Esophagus muscularis mucosa (tissue), 4 donors: Measurements from ENCODE around the gene SS18L1. TPM values are rescaled to one million over a fixed set of nuclear protein-coding genes. Genes with fewer than 3 reads are reported as not detected.

Experiments used
- DNase-seq: peaks from one replicate; pipeline ENCODE4 v3.0.0-alpha.2; 2017; ENCODE audit errors: extremely low spot score
- H3K27ac ChIP-seq, 4 donors: fragments of 200-600 bp; sonication (generic); replicated peaks in 1 of 4; 1 replicate in 3 of 4; 2 replicates in 1 of 4; pipeline ENCODE4 v1.5.1; 2016 to 2019; ENCODE audit warnings: mild to moderate bottlenecking in 1 of 4
- H3K27me3 ChIP-seq, 4 donors: fragments of 200-600 bp; sonication (generic); one replicate each; pipeline versions ENCODE4 v1.5.1 to v1.6.0; 2016 to 2019
- H3K36me3 ChIP-seq, 4 donors: fragments of 200-600 bp; sonication (generic); one replicate each; pipeline ENCODE4 v1.5.1; 2016 to 2019
- H3K4me1 ChIP-seq, 4 donors: fragments of 200-600 bp; sonication (generic); one replicate each; pipeline ENCODE4 v1.5.1; 2016 to 2019
- H3K4me3 ChIP-seq, 4 donors: fragments of 200-600 bp; sonication (generic); 1 replicate in 2 of 4; 2 replicates in 2 of 4; pipeline ENCODE4 v1.5.1; 2016 to 2019; ENCODE audit warnings: mild to moderate bottlenecking in 4 of 4, moderate library complexity in 1 of 4
- H3K9me3 ChIP-seq, 4 donors: fragments of 200-600 bp; sonication (generic); 1 replicate in 3 of 4; 2 replicates in 1 of 4; pipeline ENCODE4 v1.5.1; 2016 to 2019
- CTCF ChIP-seq, 3 experiments: fragments of 200-600 bp in 2 of 3; fragments of 450-650 bp in 1 of 3; sonication (generic) in 2 of 3; IDR thresholded peaks; one replicate each; pipeline ENCODE4 v1.5.1; 2017 to 2019; ENCODE audit warnings: antibody characterized with exemption in 3 of 3, mild to moderate bottlenecking in 2 of 3, moderate library complexity in 1 of 3
- EP300 ChIP-seq: sonication (generic); formaldehyde crosslinking; IDR thresholded peaks from one replicate; pipeline ENCODE4 v1.6.1; 2017; ENCODE audit warnings: antibody characterized with exemption
- POLR2A ChIP-seq: fragments of 450-650 bp; IDR thresholded peaks from one replicate; pipeline ENCODE4 v1.6.1; 2017; ENCODE audit warnings: antibody characterized with exemption, moderate library complexity, mild to moderate bottlenecking, low read depth
- POLR2AphosphoS5 ChIP-seq, 2 donors: sonication (generic); formaldehyde crosslinking; IDR thresholded peaks; one replicate each; pipeline ENCODE4 v1.6.1; 2017; ENCODE audit warnings: antibody characterized with exemption in 2 of 2
- WGBS: methylation state at CpG from one replicate; pipeline ENCODE4 v1.1.5; 2018; 5-methylcytosine and 5-hydroxymethylcytosine counted together
- intact Hi-C: fragments of 100-400 bp; cut with DNase I; formaldehyde crosslinking; loops from one replicate; pipeline ENCODE4 v1.15.1; 2023
- total RNA-seq, 4 donors: library from RNA; depleted of rRNA; stranded (reverse); fragments of >200 nt; gene quantifications; one replicate each; pipeline versions ENCODE4 v1.1.0 to v1.2.1, GENCODE V29; 2016

SS18L1 gene
- total RNA-seq, 4 donors from 2014 or later: 9.1 to 13.3 (median 10.8) TPM

DNA sequence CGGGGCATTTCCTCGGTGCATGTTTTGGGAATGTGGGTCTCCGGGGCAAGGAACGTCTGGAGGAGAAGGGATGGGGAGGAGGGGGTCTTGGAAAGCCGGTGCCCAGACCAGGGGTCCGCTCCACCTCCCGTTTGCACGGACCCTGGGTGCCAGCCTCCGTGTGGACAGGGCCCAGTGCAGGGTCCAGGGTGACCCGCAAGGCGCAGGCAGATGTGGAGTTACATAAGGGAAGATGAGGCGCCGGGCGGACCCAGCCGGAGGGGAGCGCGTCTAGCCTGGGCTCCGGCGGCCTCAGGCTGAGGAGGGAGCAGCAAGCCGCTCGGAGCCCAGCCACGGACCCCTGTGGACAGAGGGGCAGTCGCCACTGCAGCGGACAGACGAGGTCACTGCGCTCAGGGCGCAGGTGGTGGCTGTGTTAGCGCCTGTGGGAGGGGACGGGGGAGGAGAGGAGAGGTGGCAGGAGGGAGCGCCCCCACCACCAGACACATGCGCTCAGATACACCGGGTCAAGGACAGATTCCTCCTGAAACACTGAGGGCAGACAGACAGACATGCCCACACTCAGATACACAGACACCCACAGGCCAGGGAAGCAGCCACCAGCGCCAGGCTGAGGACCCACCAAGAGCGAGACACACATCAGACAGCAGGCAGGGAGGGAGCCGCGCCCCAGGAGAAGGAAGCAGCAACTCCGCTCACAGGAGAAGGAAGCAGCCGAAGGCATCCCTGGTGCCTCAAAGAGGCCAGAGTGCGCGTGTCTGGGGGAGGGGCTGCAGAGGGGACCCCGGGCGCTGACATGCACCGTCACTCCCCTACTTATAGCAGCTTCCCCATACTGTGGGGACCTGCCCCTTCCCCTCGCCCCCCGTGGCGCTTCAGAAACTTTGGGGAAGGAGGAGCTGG lies 77.3 kb downstream of the SS18L1 start:
- peaks cover 5 to 99% (median 58%) of the 10 kb centered on the region in 4 donors for H3K27me3 ChIP-seq
- DNase-seq: no peak
- H3K4me1 ChIP-seq: peaks cover 15 to 28% (median 21%) of the 10 kb centered on the region in 4 donors
- intact Hi-C loops: no loop called here
- WGBS: 5% methylated on average over 37 of the region's 46 CpGs
- H3K36me3 ChIP-seq: no peaks in the 10 kb centered on the region
- no peaks in the 10 kb centered on the region for H3K9me3 ChIP-seq
- peak overlapping the region; percentile 25 to 59 (median 45) for H3K4me3 ChIP-seq
- TF ChIP-seq POLR2AphosphoS5 (IDR thresholded peaks at IDR 0.05) (no peak), EP300 (no peak)
- H3K27ac ChIP-seq: no peak overlapping the region

DNA sequence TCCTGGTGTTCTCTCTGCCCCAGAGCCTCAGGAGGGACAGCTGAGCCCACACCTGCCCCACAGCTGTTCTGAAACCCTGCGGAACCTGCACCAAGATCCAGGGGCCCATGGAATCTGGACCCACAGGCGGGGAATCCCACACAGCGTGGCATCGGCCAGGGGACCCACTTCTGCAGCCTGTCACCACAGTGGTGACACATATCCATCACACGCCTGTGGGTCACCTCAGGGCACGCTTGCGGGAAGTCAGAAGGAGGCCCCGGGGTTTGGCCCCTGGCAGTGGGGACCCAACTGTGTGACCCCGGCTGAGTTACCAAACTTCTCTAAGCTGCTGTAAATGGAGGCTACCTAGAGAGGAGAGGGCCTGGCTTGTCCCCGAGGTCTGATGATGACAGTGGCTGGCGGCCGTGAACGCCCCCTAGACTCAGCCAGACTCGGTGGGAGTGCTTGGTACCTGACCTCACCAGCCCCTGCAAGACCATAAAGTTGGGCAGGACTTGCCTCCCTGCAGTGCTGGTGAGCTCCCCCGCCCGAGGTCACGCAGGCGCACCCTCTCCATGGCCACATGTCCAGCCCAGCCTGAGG lies 78.8 kb downstream of the SS18L1 start:
- no peak overlapping the region for H3K4me3 ChIP-seq
- TF ChIP-seq POLR2AphosphoS5 (IDR thresholded peaks at IDR 0.05) (no peak), CTCF (IDR thresholded peaks at IDR 0.05) (no peak), POLR2A (no peak), EP300 (no peak)
- H3K4me1 ChIP-seq: peaks cover 15 to 28% (median 21%) of the 10 kb centered on the region in 4 donors
- H3K27ac ChIP-seq: no peak overlapping the region
- 100% methylated on average over 6 of the region's 18 CpGs for WGBS
- H3K27me3 ChIP-seq: peaks cover 5 to 99% (median 55%) of the 10 kb centered on the region in 4 donors
- intact Hi-C loops: no loop called here
- DNase-seq: no peak
- no peaks in the 10 kb centered on the region for H3K36me3 ChIP-seq
- H3K9me3 ChIP-seq: no peaks in the 10 kb centered on the region

GRCh38 chr20:62222972-62223371 lies 79.4 kb downstream of the SS18L1 start:
- intact Hi-C loops: no loop called here
- Histone ChIP-seq H3K9me3 (no peaks in the 10 kb centered on the region), H3K27ac (no peak overlapping the region), H3K4me3 (no peak overlapping the region), H3K27me3 (peaks cover 4 to 99% (median 49%) of the 10 kb centered on the region in 4 donors), H3K4me1 (peaks cover 15 to 28% (median 21%) of the 10 kb centered on the region in 4 donors), H3K36me3 (no peaks in the 10 kb centered on the region)
- 83% methylated on average over 13 of the region's 13 CpGs for WGBS
- no peak for TF ChIP-seq POLR2AphosphoS5 (IDR thresholded peaks at IDR 0.05)
- TF ChIP-seq EP300: no peak
- no peak for TF ChIP-seq CTCF (IDR thresholded peaks at IDR 0.05)
- no peak for TF ChIP-seq POLR2A
- no peak for DNase-seq

- intact Hi-C loops: no loop called here
- no peak for DNase-seq
- TF ChIP-seq CTCF (IDR thresholded peaks at IDR 0.05): no peak
- TF ChIP-seq EP300: no peak
- no peak for TF ChIP-seq POLR2AphosphoS5 (IDR thresholded peaks at IDR 0.05)
- no peak for TF ChIP-seq POLR2A
- 87% methylated on average over 7 of the region's 9 CpGs for WGBS
- Histone ChIP-seq H3K27me3 (peaks cover 0 to 99% (median 44%) of the 10 kb centered on the region in 4 donors), H3K36me3 (no peaks in the 10 kb centered on the region), H3K4me3 (no peak overlapping the region), H3K27ac (no peak overlapping the region), H3K9me3 (no peaks in the 10 kb centered on the region), H3K4me1 (peaks cover 15 to 28% (median 21%) of the 10 kb centered on the region in 4 donors)
These were observed 80.0 kb downstream of the SS18L1 start for GRCh38 chr20:62223571-62223970.
